A673 (cell line): Measurements from ENCODE around the gene SSBP1.

Source experiments
- EZH2 ChIP-seq: fragments of 200-600 bp; sonication (generic); IDR thresholded peaks from 2 replicates; pipeline ENCODE4 v1.6.1; 2017; ENCODE audit warnings: borderline replicate concordance, low read depth, mild to moderate bottlenecking, mixed read lengths, antibody characterized with exemption, low read length; ENCODE audit not compliant: poor library complexity, severe bottlenecking
- TF ChIP-seq, protein P1 (sequence below): fragments of 300-800, 200-600 bp; sonication (generic); conservative IDR thresholded peaks from 2 replicates; pipeline ENCODE4 v1.5.1; 2017; ENCODE audit warnings: low read depth, mild to moderate bottlenecking, antibody characterized with exemption, low read length, moderate library complexity, mixed read lengths

DNA sequence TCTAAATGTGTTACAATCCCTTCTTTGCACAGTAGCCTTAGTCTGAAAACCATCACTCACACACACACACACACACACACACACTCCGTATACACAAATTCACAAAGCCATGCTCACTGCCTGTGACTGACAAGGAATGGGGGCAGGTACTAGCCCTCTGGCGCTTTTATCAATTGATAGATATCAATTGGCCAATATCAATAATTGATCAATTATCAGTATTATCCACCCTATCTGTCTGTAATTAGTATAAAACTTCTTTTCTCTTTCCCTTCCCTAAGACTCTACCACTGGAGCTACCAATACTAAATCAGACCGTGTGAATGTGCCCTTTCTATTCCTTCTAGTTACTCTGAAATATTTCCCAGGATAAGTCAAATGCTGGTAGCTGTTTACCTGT is 38.3 kb upstream of the SSBP1 start:
- TF ChIP-seq, protein P1, sequence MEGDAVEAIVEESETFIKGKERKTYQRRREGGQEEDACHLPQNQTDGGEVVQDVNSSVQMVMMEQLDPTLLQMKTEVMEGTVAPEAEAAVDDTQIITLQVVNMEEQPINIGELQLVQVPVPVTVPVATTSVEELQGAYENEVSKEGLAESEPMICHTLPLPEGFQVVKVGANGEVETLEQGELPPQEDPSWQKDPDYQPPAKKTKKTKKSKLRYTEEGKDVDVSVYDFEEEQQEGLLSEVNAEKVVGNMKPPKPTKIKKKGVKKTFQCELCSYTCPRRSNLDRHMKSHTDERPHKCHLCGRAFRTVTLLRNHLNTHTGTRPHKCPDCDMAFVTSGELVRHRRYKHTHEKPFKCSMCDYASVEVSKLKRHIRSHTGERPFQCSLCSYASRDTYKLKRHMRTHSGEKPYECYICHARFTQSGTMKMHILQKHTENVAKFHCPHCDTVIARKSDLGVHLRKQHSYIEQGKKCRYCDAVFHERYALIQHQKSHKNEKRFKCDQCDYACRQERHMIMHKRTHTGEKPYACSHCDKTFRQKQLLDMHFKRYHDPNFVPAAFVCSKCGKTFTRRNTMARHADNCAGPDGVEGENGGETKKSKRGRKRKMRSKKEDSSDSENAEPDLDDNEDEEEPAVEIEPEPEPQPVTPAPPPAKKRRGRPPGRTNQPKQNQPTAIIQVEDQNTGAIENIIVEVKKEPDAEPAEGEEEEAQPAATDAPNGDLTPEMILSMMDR = no peak
- no peak for TF ChIP-seq EZH2
